HCT116 (cell line): ENCODE measurements around the gene CDC42EP4. TPM values are rescaled to one million over a fixed set of nuclear protein-coding genes. Genes with fewer than 3 reads are reported as not detected.

Experiments
- CTCF ChIP-seq, 3 experiments: fragments of 200-600 bp in 1 of 3; sonication (generic) in 1 of 3; IDR thresholded peaks in 2 of 3; conservative IDR thresholded peaks in 1 of 3; 2 replicates each; pipeline ENCODE4 v1.5.1; 2012 to 2017; ENCODE audit warnings: low read depth in 2 of 3, low read length in 2 of 3, antibody characterized with exemption in 1 of 3, borderline replicate concordance in 1 of 3, control low read depth in 1 of 3, mild to moderate bottlenecking in 1 of 3, mixed read lengths in 1 of 3, mixed run types in 1 of 3, moderate library complexity in 1 of 3; ENCODE audit not compliant: insufficient read depth in 1 of 3
- ELF1 ChIP-seq: IDR thresholded peaks from 2 replicates; pipeline ENCODE4 v1.6.1; 2012; ENCODE audit warnings: low read depth, borderline replicate concordance
- POLR2A ChIP-seq: IDR thresholded peaks from 2 replicates; pipeline ENCODE4 v1.7.0; 2011; ENCODE audit warnings: borderline replicate concordance; ENCODE audit not compliant: insufficient read depth, insufficient read length; ENCODE audit errors: extremely low read depth
- REST ChIP-seq: IDR thresholded peaks from 2 replicates; pipeline ENCODE4 v1.6.1; 2012; ENCODE audit warnings: low read depth
- SIN3A ChIP-seq: IDR thresholded peaks from 2 replicates; pipeline ENCODE4 v1.6.1; 2012; ENCODE audit warnings: low read depth
- total RNA-seq: library from RNA; stranded (reverse); gene quantifications from one replicate; pipeline ENCODE4 v1.2.1, GENCODE V29; 2021; ENCODE audit not compliant: unreplicated experiment
- TF ChIP-seq, protein P1 (sequence below): IDR thresholded peaks from 2 replicates; pipeline ENCODE4 v1.6.1; 2012

Gene CDC42EP4
- total RNA-seq, 1 experiment from 2014 or later = 54.9 TPM

GRCh38 chr17:73278465-73279453, 33.0 kb downstream of the CDC42EP4 start (continued):
- TF ChIP-seq REST = no peak
- no peak for TF ChIP-seq POLR2A
- TF ChIP-seq CTCF (IDR thresholded peaks at IDR 0.05 in 2 of 3, conservative IDR thresholded peaks at IDR 0.05 in 1 of 3; ENCODE audit: borderline replicate concordance in 1 of 3, insufficient read depth in 1 of 3, low read depth in 2 of 3, low read length in 2 of 3) = no peak
- no peak for TF ChIP-seq ELF1
- TF ChIP-seq, protein P1, sequence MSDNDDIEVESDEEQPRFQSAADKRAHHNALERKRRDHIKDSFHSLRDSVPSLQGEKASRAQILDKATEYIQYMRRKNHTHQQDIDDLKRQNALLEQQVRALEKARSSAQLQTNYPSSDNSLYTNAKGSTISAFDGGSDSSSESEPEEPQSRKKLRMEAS = no peak
- no peak for TF ChIP-seq SIN3A
